Measurements from ENCODE around the gene DLG3.
A peak's percentile ranks its signal among the peaks of the same experiment; 100 is the strongest.

The DLG3 gene

DNA sequence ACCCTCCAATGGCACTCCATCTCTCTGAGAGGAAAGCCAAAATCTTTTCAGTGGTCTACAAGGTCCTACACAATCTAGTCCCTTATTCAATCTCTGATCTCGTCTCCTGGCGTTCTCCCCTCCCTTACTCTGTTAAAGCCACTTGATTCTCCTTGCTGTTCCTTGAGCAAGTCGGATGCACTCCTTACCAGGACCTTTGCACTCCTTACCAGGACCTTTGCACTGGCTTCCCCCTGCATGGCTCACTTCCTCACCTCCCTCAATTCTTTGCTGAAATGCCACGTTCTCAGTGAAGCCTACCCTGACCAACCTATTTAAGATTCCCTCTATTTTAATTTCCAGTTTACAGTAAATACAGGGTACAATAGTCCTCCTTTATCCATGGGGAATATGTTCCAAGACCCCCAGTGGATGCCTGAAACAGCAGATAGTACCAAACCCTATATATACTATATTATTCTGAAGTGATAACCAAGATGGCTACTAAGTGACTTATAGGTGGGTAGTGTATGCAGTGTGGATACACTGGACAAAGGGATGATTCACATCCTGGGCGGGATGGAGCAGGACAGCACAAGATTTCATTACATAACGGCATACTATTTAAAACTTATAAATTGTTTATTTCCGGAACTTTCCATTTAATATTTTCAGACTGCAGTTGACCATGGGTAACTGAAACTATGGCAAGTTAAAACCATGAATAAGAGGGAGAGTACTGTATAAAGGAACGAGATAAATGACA is 6.5 kb upstream of the DLG3 start:
- DNase-seq = no peak

DNA sequence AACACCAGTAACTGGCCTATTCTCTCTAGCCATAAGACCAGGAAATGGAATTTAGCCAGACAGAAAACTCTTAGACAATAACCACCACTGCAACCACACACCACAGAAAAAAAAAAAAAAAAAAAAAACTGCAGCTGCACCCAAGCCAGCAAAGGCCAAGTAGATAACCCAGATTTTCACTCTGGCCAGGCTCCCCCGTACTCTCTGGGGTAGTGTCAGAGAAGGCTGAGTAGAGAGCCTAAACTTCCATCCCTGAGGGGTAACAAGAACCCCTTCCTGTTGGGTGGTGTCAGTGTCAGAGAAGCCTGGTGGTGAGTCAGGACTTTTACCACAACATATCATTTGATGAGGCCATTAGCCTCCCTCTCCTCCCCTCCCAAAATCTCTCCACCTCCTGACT is 5.6 kb upstream of the DLG3 start:
- DNase-seq = no peak

DNA sequence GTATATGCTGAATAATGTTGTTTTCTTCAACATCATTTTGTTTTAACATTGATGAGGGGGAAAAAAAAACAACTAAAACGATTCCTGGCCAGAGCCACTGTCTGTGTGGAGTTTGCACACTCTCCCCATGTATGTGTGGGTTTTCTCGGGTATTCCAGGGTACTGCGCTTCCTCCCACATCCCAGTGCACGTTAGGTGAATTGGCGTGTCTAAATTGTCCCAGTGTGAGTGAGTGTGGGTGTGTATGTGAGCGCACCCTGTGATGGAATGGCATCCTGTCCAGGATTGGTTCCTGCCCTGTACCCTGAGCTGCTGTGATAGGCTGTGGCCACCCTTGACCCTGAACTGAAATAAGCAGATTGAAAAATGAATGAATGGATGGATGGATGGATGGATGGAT is 2.4 kb upstream of the DLG3 start:
- no peak for DNase-seq

DNA sequence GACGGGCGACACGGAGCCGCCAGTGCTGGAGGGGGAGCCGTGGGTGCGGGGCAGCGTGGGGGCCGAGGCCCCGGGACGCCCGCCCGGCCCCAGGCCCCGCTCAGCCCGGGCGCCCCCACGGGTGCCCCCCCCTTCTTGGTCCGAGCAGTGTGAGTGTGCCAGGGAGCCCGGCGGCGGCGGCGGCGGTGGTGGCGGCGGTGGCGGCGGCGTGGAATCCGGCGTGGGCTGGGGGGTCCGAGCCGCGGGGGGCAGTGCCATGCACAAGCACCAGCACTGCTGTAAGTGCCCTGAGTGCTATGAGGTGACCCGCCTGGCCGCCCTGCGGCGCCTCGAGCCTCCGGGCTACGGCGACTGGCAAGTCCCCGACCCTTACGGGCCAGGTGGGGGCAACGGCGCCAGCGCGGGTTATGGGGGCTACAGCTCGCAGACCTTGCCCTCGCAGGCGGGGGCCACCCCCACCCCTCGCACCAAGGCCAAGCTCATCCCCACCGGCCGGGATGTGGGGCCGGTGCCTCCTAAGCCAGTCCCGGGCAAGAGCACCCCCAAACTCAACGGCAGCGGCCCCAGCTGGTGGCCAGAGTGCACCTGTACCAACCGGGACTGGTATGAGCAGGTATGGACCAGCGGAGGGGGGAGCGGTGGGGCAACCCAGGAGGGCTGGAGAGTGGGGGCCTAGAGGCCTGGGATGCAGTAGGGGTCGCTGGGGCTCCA is 466 bp downstream of the DLG3 start:
- peak; percentile 12 to 40 for DNase-seq

DNA sequence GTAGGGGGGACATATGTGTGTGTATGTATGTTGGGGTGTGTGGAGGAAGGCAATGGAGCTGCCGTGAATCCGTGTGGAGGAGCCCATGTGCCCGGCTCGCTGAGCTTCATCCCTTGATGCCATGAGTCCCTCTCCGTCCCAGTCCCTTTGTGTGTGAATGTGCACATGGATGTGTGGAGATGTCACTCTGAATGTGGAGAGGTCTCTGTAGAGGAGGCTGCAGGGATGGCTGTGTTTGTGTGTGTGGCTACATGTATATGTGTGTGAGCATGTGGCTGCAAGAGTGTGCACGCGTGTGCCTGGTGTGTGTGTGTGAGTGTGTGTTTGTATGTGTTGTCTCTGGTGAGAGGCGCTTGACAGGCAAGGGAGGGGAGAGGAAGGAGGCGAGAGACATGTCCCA is 1.3 kb downstream of the DLG3 start:
- peak in 1 of 2 experiments; percentile 41 for DNase-seq

DNA sequence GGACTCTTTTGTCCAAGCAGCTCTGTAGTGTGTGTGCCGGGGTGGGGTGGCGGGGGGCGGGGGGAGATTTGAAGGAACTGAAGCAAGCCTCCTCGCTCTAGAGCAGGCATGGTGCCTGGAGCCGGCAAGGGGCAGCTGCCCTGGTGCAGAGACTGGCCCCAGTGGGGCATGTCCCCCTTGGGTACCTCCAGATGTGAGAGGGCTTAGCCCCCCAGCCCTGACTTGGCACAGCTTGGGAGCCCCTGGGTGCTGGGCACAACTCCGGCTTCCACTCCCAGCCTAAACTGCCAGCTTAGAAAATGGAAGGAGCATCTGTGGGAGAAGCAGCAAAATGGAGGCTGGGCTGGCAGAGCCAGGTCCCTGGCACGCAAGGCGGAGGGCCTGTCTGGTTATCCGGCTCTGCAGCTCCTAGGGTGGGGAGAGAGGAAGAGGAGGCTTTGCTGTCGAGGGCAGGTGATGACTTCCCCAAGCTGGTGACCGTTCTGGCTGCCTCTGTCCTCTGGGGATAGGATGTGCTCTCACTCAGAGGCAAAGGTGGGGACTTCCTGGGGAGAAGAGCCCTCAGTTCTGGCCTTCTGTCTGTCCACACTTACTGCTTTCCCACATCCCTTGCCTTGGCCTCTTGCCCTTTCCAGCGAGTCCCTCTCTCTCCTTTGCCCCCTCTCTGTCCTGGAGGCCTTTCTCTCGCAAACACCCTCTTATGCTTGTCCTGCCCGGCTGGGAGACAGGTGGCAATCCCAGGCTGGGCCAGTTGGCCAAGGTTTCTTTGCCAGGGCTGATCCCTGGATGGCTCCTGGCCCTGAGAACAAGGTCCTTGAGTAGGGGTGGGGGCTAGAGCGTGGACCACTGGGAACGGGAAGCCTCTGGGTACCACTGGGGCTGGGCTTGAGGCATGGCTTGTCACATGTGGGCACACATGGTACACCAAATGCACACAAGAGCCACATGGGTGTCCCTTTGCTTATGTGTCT is 2.0 kb downstream of the DLG3 start:
- no peak for DNase-seq

DNA sequence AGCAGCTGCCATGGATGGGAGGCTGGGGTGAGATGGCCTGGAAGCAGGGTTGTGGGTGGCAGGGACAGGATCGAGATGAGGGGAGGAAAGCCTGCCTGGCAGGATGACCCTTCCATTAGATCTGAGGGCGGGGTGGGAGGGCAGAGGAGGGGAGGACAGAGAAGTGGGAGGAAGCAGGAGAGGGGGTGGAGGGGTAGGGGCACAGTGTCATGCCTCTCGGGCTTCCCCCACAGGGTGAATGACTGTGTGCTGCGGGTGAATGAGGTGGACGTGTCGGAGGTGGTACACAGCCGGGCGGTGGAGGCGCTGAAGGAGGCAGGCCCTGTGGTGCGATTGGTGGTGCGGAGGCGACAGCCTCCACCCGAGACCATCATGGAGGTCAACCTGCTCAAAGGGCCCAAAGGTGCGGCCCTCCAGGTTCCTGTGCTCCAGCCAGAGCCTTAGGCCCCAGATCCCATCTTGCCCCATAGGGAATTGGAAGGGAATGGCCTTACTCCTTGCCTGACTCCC is 4.9 kb downstream of the DLG3 start:
- no peak for DNase-seq

DNA sequence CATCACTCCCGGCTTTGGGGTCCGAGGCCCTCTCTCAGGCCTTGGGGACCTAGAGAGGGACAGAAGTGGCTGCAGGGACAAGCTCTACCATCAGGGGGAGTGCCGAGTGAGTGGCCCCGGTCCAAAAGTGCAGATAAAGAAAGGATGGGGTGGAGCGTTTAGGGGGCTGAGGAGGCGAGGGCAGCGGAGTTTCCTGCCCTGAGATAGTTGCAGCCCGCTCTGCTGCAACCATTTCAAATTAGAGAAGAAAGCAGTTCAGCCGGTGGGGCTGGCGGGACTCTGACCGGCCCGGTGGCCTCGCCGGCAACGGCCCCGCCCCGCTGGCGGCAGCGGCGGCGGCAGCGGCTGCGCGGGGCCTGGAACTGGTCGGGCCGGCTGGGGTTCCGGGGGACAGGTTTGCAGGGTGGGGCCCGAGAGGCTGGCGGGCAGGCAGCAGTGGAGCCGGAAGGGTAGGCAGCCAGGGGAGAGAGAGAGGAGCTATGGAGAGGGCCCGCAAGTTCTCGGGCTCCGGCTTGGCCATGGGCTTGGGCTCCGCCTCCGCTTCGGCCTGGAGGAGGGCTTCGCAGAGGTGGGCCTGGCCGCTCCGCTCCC is 7.6 kb downstream of the DLG3 start:
- DNase-seq = no peak

DNA sequence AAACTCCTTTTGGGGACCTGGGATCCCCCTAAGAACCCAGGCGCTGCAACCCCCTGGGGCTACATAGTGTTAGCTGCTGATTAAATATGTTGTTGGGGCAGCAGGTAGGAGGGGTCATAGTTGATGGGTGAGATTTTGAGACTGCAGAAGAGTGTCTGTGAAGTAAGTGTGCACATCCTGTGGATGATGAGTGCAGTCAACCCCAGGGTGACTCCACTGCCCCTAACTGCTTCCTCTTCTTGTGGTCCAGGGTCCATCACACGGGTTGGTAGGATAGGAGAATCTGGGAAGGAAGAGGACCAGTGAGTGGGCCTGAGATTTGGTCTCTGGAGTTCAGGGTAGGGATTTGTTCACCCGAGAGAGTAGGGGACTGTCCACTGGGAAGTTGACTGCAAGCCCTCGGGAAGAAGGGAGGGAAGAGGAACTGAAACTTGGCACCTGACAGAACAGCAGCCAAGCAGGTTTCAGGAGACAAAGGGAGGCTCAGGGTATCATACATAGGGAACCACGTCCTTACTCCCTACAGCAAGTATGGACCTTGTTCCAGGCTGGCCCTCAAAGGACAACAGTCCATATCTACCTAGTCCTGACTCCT is 8.5 kb downstream of the DLG3 start:
- DNase-seq = no peak

DNA sequence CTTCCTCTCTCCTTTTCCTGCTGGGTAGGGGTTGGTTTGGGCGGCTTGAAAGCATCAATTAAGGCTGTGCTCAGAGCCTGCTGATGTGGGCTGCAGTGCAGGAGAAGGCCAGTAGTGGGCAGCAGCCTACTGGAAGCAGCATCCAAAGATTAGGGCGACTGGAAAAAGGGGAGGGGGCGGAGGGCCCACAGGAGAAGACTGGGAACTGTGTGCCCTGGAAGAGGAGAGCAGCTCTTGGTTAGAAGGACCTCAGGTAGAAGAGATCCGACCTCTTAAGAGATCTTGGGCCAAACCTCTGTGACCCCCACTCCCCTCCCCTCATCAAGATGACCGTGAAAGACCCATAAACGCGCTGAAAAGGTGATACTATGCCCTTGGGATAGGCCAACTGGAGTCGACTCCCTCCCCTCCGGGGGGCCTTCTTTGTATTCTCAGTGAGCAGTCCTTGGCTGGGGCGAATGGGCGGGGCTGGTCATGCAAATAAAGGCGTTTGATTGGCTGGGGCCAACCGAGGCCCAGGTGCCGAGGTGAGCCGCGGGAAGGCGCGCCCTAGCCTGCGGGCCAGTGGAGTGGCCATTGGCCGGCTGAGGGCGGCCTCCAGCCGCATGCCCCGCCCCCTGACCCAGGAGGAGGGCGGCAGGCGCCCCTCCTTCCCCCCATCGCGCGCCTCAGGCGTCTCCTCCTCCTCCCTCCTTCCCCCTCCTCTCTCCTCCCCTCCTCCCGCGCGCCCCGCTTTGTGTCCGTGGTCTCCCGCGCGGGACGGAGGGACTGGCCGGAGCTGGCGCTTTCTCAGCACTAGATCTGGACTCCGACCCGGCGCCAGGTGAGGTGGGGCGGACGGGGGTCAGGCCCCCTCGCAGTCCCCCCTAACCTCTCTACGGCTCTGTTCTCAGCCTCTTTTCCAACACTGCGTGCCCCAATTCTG is 10.1 kb downstream of the DLG3 start:
- peak; percentile 17 to 39 for DNase-seq

DNA sequence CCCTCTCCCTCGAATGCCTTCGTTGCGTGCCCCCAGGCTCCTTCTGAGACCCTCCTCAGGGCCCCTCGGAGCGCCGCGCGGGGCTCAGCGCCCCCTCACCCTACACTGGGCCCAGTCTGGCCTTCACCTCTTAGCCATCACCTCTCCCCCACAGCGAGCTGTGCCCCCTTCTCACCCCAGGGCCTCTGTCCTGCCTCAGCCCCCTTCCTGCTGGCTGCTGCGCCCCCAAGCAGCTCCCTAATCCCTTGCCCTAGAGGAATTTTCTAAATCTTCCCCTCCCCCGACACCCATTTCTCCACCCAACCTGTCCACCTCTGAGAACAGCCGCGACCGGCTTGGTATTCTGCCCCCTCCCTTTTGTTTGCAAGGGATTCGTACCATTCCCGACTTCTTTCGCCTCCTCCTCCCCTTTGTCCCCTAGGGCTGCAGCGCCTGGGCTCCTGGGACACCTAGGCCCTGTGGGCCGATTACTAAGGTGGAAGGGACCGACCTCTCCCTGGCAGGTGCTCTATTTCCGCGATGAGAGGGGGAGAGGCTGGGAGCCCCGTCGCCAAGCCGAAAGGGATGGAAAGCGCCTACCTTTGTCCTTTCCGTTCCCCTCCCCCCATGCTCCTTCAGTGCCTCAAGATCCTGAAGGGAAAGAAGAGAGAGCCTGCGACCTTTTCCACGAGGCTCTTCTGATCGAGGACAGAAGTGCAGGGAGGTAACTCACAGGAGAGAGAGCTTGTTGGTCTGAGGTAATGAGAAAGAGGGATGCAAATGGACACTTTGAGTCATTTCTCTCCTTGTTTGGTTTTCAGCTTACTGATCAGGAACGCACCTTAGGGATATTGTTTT is 10.9 kb downstream of the DLG3 start:
- no peak for DNase-seq

DNA sequence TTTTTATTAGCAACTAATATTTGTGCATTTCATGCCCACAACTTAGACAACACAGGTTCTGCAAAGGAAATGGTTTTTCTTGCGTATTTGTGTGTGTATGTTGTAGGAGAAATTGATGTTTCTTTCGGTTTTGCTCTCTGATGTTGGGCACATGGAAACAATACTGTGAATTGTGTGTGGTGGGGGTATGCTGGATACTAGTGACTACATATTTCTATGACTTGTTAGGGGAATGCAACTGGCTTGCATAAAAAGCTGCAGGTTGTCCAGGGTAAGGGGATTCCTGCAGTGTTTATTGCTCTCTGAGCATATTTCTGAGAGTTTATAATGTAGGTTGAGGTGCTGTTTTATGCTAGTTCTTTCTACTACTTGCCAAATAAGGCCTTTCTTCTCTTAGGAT is 11.6 kb downstream of the DLG3 start:
- no peak for DNase-seq

DNA sequence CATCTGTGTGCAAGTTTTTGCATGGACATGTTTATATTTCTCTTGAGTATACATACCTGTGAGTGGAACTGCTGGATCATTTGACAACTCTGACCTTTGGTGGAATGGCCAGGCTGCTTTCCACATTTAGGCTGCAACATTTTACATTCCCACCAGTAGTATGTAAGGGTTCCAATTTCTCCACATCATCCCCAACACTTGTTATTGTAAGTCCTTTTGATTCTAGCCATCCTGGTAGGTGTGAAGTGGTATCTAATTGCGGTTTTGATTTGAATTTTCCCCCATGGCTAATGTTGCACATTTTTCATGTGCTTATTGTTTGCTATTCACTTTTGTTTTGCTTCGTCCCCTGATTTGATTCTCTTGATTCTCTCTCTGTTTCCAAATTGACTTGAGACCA is 16.4 kb downstream of the DLG3 start:
- no peak for DNase-seq

DNA sequence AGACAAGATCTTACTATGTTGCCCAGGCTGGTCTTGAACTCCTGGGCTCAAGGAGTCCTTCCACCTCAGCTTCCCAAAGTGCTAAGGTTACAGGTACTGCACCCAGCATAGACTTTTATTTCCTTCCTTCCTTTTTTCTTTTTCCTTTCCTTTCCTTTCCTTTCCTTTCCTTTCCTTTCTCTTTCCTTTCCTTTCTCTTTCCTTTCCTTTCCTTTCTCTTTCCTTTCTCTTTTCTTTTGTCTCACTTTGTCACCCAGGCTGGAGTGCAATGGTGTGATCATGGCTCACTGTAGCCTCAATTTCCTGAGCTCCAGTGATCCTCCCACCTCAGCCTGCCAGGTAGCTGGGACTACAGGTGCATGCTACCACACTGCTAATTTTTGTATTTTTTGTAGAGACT is 19.4 kb downstream of the DLG3 start:
- DNase-seq = no peak

DNA sequence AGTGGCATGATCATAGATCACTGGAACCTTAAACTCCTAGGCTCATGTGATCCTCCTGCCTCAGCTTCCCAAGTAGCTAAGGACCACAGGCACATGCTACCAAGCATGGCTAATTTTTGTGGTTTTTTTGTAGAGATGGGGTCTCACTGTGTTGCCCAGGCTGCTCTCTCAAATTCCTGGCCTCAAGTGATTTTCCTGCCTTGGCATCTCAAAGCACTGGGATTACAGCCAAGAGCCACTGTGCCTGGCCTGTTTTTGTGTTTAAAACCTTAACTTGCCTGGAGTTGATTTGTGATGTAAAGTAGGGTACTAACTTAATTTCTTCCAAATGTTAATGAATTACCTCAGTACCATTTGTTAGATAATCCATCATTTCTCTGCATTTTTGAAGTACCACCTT is 22.3 kb downstream of the DLG3 start:
- DNase-seq = no peak

DNA sequence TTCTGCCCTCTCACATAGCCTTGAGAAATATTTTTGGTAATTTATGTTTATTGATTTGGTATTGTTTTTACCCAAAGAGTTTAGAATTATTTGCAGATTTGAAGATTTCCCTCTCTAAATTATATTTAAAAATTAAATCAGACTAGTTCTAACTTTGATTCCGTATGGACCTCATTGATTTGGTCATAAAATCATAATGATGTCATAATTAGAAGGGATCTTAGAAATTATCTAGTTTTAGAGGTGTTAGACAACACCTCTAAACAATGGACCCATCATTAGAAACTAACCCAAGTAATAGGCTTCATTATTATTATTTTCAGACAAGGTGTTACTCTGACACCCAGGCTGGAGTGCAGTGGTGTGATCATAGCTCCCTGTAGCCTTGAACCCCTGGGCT is 24.1 kb downstream of the DLG3 start:
- no peak for DNase-seq

DNA sequence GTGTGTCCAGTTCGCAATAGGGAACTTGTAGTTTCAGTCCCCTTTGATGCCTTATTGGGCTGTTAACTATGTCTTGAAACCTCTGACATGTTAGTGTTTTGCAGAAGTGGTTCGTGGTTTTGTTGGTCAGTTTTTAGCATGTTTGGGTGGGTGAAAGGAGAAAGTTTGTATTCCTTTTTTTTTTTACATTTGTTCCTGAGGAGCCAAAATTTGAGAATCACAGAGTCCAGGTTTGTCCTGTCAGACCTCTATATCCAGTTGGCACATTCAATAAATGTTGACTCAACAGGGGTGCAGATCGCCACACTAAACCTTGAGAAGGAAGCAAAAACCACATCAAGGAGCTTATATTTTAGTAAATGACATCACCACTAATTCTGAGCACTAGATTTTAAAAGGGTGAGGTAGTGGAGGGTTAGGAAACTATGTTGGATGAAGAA is 26.2 kb downstream of the DLG3 start:
- DNase-seq = no peak

DNA sequence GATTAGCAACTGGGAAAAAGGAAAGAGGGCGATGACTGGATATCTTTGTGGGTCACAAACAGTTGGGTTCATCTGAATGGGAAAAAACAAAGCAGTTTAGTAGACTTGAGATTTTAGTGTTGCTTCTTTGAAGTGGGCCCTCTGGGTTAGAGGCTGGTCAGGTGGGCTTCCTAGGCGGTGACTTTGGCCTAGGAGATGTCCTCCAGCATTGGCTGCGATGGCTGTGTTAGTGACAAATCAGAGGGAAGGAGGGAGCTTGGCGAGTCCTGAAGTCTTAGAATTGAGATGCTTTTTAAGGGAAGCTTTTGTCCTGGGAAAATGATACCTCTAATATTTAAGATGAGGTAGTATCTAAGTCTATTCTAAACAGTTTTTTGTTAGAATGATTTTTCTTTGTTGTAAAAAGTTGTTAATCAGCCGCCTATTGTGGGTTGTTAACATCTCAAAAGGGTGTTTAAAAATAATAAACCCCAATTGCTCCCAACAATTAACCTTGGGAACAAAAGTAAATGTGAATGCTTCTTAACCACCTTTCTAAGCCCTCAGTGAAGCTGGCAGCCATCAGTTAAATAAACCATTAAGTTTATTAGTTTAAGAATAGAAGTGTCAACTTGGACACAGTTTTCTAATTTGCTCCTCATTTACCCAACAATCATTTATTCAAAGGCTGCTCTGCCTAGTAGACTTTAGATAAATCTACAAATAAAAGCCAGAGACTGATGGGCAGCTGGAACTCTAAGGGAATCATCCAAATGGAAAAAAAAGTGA is 31.7 kb downstream of the DLG3 start:
- DNase-seq = no peak

DNA sequence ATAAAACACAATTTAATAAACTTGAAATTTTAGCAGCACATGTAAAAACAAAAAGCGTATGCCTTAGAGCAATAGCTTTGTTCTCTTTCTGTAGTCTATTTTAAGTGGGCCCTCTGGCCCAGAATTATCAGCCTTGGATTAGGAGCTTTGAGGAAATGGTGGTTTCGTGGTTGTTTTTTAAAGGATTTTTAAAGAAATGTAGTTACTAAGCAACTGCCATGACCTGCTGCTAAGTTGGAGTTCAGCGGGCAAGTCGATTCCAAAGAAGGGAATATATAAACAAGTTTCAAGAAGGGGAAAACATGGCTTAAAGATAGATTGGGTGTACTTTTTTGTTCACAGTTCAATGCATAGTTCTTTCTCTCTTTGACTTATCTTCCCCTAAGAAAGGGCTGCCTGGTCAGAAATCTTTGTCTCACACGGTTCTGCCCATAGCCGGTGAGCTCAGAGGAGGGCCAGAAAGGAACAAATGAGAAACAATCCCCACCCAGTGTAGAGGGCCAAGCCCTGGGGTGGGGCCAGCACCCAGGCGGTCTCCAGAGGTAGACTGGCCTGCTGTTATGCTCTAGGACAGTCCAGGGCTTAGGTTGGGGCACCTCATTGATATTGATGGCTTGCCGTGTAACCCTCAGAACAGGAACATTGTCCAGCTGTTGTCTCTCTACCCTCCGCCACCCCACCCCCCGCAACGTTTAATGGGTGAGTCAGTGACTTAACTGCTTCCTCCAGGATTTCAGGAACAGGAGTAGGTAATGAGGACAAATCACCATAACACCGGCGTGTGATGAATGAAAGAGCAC is 32.5 kb downstream of the DLG3 start:
- peak; percentile 52 to 82 for DNase-seq
